ENCODE measurements around the gene CAB39L.

DNA sequence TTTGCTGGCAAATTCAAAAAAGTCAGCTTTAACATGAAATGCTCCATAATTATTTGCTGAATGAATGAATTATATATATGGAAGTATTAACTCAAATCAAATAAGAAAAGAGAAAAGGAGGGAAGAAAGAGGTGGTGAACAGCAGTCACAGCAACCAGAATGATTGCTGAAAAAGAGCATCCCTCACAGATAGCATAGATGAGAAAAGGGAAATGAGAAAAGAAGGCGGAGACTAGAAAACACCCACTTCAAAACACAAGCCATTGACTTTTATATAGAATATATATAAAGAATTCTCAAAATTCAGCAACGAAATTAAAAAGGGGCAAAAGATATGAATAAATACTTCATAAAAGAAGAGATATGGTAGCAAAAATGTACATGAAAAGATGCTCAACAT lies 75.2 kb downstream of the CAB39L start:
- no peak for TF ChIP-seq POLR2A (IDR thresholded peaks at IDR 0.05)
- no peak for TF ChIP-seq POLR2AphosphoS5 (IDR thresholded peaks at IDR 0.05)
